Measurements from ENCODE around the gene ZNF385C.

DNA sequence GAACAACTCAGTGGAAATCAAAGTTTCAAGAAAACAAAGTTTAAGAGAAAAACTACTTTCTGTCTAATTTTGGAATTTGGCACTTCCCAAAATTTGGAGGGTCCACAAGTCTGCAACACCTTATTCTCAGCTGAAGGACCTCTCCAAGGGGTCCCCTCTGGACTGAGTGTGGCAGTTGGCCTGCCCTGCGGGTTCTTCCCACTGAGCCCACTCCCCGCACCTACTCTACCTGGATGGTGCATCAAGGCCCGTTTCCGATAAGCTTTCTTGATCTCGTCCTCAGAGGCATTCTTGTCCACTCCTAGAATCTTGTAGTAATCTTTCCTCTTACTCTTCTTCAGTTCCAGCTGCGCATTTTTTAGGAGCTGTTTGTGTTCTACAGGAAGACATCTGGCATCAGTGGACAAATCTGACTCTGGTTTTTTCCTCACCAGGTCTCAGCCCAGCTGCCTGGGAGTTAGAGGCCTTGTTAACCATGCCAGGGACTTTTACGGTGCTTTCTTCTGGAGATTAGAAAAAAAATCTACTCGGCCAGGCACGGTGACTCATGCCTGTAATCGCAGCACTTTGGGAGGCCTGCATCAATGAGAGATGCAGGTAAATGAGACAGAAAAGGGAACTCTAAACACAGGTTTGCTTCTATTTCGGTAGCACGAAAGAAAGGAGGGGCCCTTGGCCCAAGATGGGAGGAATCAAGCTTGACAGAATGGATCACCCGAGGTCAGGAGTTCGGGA is 116.1 kb downstream of the ZNF385C start:
- no peak for TF ChIP-seq EZH2 (IDR thresholded peaks at IDR 0.05; ENCODE audit: insufficient read depth, poor library complexity, severe bottlenecking)
- no peak for TF ChIP-seq EZH2phosphoT487 (IDR thresholded peaks at IDR 0.05; ENCODE audit: insufficient read depth, low read depth)
